Caco-2 (cell line): ENCODE results near the gene GPC5. TPM values are rescaled to one million over a fixed set of nuclear protein-coding genes. Genes with fewer than 3 reads are reported as not detected.

ENCODE experiments used
- BruUV-seq: library from RNA; stranded (reverse); fragments of 400-500 nt; replicated peaks from 2 replicates; lab custom pipeline; 2021; lab: Mats Ljungman, UMichigan
- CTCF ChIA-PET: fragments of 300-600 bp; sonication (Branson Sonifier 250); formaldehyde crosslinking; loops from one replicate; lab custom pipeline; 2022; ENCODE audit warnings: antibody characterized with exemption; lab: Charles Lee
- POLR2A ChIA-PET: fragments of 300-600 bp; sonication (Branson Sonifier 250); formaldehyde crosslinking; loops from one replicate; lab custom pipeline; 2022; ENCODE audit warnings: antibody characterized with exemption; lab: Charles Lee
- DNase-seq, 2 experiments: peaks; one replicate each; pipeline versions ENCODE4 v3.0.0 to v3.0.0-alpha.2; 2020 to 2022
- H3K27me3 ChIP-seq: replicated peaks from 2 replicates; pipeline ENCODE4 v1.6.0; 2011; ENCODE audit warnings: low read length; ENCODE audit not compliant: control insufficient read depth, insufficient read depth
- H3K36me3 ChIP-seq: 2 replicates; pipeline ENCODE4 v1.5.1; 2011; ENCODE audit warnings: low read length; ENCODE audit not compliant: control insufficient read depth, insufficient read depth
- H3K4me1 ChIP-seq: fragments of 250-450 bp; sonication (Bioruptor Pico); 2 replicates; pipeline ENCODE4 v1.5.1; 2020; ENCODE audit warnings: mild to moderate bottlenecking
- H3K4me3 ChIP-seq: 2 replicates; pipeline ENCODE4 v1.5.1; 2011; ENCODE audit warnings: low read depth, mild to moderate bottlenecking, control low read depth, low read length
- H3K9me3 ChIP-seq: fragments of 250-450 bp; sonication (Bioruptor Pico); 2 replicates; pipeline ENCODE4 v1.5.1; 2020; ENCODE audit warnings: mild to moderate bottlenecking, moderate library complexity
- H3K27ac Mint-ChIP-seq: one replicate; pipeline ENCODE4 v1.8.0; 2022; ENCODE audit warnings: mixed read lengths; ENCODE audit not compliant: unreplicated experiment
- H3K27me3 Mint-ChIP-seq: one replicate; pipeline ENCODE4 v1.8.0; 2022; ENCODE audit warnings: mixed read lengths; ENCODE audit not compliant: insufficient read depth, unreplicated experiment
- H3K36me3 Mint-ChIP-seq: one replicate; pipeline ENCODE4 v1.8.0; 2022; ENCODE audit warnings: mild to moderate bottlenecking, mixed read lengths; ENCODE audit not compliant: insufficient read depth, unreplicated experiment
- H3K4me1 Mint-ChIP-seq: one replicate; pipeline ENCODE4 v1.8.0; 2022; ENCODE audit warnings: low read depth, mixed read lengths; ENCODE audit not compliant: unreplicated experiment
- H3K4me3 Mint-ChIP-seq: one replicate; pipeline ENCODE4 v1.8.0; 2022; ENCODE audit warnings: mild to moderate bottlenecking, moderate library complexity, mixed read lengths; ENCODE audit not compliant: unreplicated experiment
- H3K9me3 Mint-ChIP-seq: one replicate; pipeline ENCODE4 v1.8.0; 2022; ENCODE audit warnings: mixed read lengths; ENCODE audit not compliant: unreplicated experiment
- CTCF ChIP-seq, 2 experiments: fragments of 200-600 bp in 1 of 2; IDR thresholded peaks; 1 replicate in 1 of 2; 2 replicates in 1 of 2; pipeline versions ENCODE4 v1.5.1 to v1.8.0; 2011 to 2022; ENCODE audit warnings: antibody characterized with exemption in 1 of 2, control low read depth in 1 of 2, inconsistent platforms in 1 of 2, low read depth in 1 of 2, low read length in 1 of 2, mild to moderate bottlenecking in 1 of 2, moderate library complexity in 1 of 2; ENCODE audit not compliant: insufficient read depth in 1 of 2, severe bottlenecking in 1 of 2, unreplicated experiment in 1 of 2
- intact Hi-C: fragments of 100-400 bp; cut with micrococcal nuclease; formaldehyde crosslinking; loops from one replicate; pipeline ENCODE4 v1.10.0; 2022; ENCODE audit not compliant: unreplicated experiment
- total RNA-seq: library from RNA; stranded (reverse); gene quantifications from 2 replicates; pipeline ENCODE4 v1.2.3, GENCODE V29; 2022

GPC5 gene
- total RNA-seq, 1 experiment from 2014 or later: 4.1 TPM

- POLR2A ChIA-PET: no interaction called here
- no peak overlapping the region for H3K4me3 ChIP-seq
- no peak for TF ChIP-seq CTCF (IDR thresholded peaks at IDR 0.05; ENCODE audit: insufficient read depth in 1 of 2, low read depth in 1 of 2, low read length in 1 of 2, severe bottlenecking in 1 of 2, unreplicated experiment in 1 of 2)
- H3K4me3 Mint-ChIP-seq: no peak overlapping the region
- no peaks in the 10 kb centered on the region for H3K27me3 Mint-ChIP-seq
- DNase-seq: no peak
- H3K36me3 ChIP-seq: no peaks in the 10 kb centered on the region
- intact Hi-C loops: no loop called here
- H3K9me3 Mint-ChIP-seq: no peaks in the 10 kb centered on the region
- no peaks in the 10 kb centered on the region for H3K4me1 ChIP-seq
- no peaks in the 10 kb centered on the region for H3K4me1 Mint-ChIP-seq
- BruUV-seq: no TSS peak
- no peaks in the 10 kb centered on the region for H3K9me3 ChIP-seq
- H3K27ac Mint-ChIP-seq: no peak overlapping the region
- CTCF ChIA-PET: no interaction called here
- H3K36me3 Mint-ChIP-seq: no peaks in the 10 kb centered on the region
- H3K27me3 ChIP-seq: no peaks in the 10 kb centered on the region
Observed at GRCh38 chr13:92179223-92179622, 780.8 kb downstream of the GPC5 start.

- H3K27me3 Mint-ChIP-seq: no peaks in the 10 kb centered on the region
- ChIA-PET CTCF (interaction anchor here (0.6 to 1.0 kb wide), 3 partner anchors 241 to 342 kb away, joined by 3 read pairs; no protein-coding TSS in a partner anchor), POLR2A (no interaction called here)
- peak; percentile 80 to 82 for TF ChIP-seq CTCF (IDR thresholded peaks at IDR 0.05; ENCODE audit: insufficient read depth in 1 of 2, low read depth in 1 of 2, low read length in 1 of 2, severe bottlenecking in 1 of 2, unreplicated experiment in 1 of 2)
- H3K4me1 Mint-ChIP-seq: no peaks in the 10 kb centered on the region
- no peak overlapping the region for H3K4me3 Mint-ChIP-seq
- 0 out of 2 replicates have a peak, but pooled peaks cover 4% of the 10 kb centered on the region for H3K9me3 ChIP-seq
- peak in 1 of 2 experiments; percentile 63 for DNase-seq
- H3K27me3 ChIP-seq: no peaks in the 10 kb centered on the region
- H3K9me3 Mint-ChIP-seq: peaks cover 14% of the 10 kb centered on the region
- no peak overlapping the region for H3K27ac Mint-ChIP-seq
- no peaks in the 10 kb centered on the region for H3K36me3 ChIP-seq
- H3K4me3 ChIP-seq: no peak overlapping the region
- BruUV-seq: no TSS peak
- intact Hi-C loops: loop anchor here (1.0 to 5.0 kb wide), 3 partner anchors 168 to 930 kb away; no protein-coding TSS in a partner anchor
- H3K4me1 ChIP-seq: no peaks in the 10 kb centered on the region
- no peaks in the 10 kb centered on the region for H3K36me3 Mint-ChIP-seq
Observed at GRCh38 chr13:92187378-92187989, 789.1 kb downstream of the GPC5 start.

- no peak overlapping the region for H3K27ac Mint-ChIP-seq
Observed at GRCh38 chr13:92188574-92188973, 790.2 kb downstream of the GPC5 start.

More at GRCh38 chr13:92188574-92188973, 790.2 kb downstream of the GPC5 start:
- H3K27me3 Mint-ChIP-seq: no peaks in the 10 kb centered on the region
- intact Hi-C loops: loop anchor here (5.0 kb wide), 1 partner anchor 929 kb away; no protein-coding TSS in a partner anchor
- Histone ChIP-seq H3K9me3 (0 out of 2 replicates have a peak, but pooled peaks cover 4% of the 10 kb centered on the region), H3K27me3 (no peaks in the 10 kb centered on the region), H3K36me3 (no peaks in the 10 kb centered on the region), H3K4me3 (no peak overlapping the region), H3K4me1 (no peaks in the 10 kb centered on the region)
- no peaks in the 10 kb centered on the region for H3K4me1 Mint-ChIP-seq
- no peak for DNase-seq
- ChIA-PET CTCF (no interaction called here), POLR2A (no interaction called here)
- H3K9me3 Mint-ChIP-seq: peaks cover 14% of the 10 kb centered on the region
- no peaks in the 10 kb centered on the region for H3K36me3 Mint-ChIP-seq
- no peak for TF ChIP-seq CTCF (IDR thresholded peaks at IDR 0.05; ENCODE audit: insufficient read depth in 1 of 2, low read depth in 1 of 2, low read length in 1 of 2, severe bottlenecking in 1 of 2, unreplicated experiment in 1 of 2)
- H3K4me3 Mint-ChIP-seq: no peak overlapping the region
- no TSS peak for BruUV-seq
